Activated T-cell treated with anti-CD3 and anti-CD28 coated beads for 4 hours (primary cell): Measurements from ENCODE around the gene ARHGAP36.

Source experiments
- DNase-seq: peaks from one replicate; pipeline ENCODE4 v3.0.0-alpha.2; 2020

The ARHGAP36 gene, protein sequence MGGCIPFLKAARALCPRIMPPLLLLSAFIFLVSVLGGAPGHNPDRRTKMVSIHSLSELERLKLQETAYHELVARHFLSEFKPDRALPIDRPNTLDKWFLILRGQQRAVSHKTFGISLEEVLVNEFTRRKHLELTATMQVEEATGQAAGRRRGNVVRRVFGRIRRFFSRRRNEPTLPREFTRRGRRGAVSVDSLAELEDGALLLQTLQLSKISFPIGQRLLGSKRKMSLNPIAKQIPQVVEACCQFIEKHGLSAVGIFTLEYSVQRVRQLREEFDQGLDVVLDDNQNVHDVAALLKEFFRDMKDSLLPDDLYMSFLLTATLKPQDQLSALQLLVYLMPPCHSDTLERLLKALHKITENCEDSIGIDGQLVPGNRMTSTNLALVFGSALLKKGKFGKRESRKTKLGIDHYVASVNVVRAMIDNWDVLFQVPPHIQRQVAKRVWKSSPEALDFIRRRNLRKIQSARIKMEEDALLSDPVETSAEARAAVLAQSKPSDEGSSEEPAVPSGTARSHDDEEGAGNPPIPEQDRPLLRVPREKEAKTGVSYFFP

GRCh38 chrX:131058136-131058868 lies at the start of gene ARHGAP36:
Gene ARHGAP36 (plus strand): TSS chrX:131058346. CDS start chrX:131081666, 23,320 bp downstream.
- DNase-seq, result no peak

DNA sequence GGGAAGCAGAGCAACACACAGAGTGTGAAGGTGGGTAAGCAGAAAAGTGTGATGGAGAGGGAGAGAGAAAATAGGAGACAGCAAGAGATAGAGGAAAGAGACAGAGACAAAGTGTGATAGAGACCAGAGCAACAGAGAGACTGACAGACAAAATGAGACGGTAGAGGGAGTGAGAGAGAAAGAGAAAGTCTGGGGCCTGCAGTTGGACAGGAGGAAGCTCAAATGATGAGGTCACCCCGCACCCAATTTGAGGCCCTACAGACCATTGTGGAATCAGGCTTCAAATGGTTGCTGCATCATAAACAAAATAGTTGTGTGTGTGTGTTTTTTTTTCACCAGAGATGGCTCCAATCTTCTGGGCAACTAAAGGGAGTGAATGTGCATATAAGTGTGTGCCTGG lies 48.0 kb upstream of the ARHGAP36 start:
- no peak for DNase-seq

GRCh38 chrX:131025336-131025735 lies 32.8 kb upstream of the ARHGAP36 start:
- no peak for DNase-seq

DNA sequence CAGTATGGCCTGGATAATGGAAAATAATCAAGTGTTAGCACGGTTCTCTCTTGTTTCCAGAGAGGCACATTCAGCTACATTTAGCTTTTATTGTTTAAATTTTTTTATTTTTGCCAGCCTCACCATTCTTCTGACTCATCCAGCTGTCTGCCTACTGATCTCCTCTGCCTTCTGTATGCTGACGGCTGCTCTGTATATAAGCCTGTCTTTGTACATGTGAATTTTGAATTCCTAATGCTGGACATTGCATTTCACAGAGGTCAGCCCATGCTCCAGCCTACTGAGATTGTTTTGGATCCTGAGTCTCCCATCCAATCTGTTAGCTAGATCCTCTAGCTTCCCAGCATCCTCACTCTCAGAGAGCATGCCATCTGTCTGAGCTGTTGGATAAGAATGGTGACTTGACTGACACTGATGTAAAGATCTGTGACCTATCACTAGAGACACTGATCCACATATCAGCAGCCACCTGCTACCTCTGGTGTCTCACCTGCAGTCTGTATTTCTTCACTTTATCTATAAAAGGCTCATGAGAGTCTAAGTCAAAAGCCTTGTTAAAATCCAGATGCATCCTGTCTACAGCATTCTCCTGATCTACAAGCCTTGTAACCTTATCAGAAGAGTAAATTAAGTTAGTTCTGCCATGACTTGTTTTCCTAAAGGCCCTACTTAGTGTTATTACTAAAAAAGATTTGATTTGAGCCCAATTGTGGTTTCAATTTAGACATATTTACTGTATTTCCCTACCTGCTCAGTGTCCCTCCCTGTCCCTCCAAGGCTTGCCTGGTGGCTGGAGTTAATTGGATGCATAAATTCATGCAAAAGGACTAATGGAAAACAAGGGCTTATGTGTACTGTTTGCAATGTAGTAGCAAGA lies 25.6 kb upstream of the ARHGAP36 start:
- DNase-seq, result no peak

GRCh38 chrX:131034063-131034462 lies 24.1 kb upstream of the ARHGAP36 start:
- DNase-seq, result no peak

- DNase-seq, result no peak
Observed at GRCh38 chrX:131040781-131041180, 17.4 kb upstream of the ARHGAP36 start.

GRCh38 chrX:131041667-131042066 lies 16.5 kb upstream of the ARHGAP36 start:
- DNase-seq, result no peak

GRCh38 chrX:131045726-131046125 lies 12.4 kb upstream of the ARHGAP36 start:
- no peak for DNase-seq

DNA sequence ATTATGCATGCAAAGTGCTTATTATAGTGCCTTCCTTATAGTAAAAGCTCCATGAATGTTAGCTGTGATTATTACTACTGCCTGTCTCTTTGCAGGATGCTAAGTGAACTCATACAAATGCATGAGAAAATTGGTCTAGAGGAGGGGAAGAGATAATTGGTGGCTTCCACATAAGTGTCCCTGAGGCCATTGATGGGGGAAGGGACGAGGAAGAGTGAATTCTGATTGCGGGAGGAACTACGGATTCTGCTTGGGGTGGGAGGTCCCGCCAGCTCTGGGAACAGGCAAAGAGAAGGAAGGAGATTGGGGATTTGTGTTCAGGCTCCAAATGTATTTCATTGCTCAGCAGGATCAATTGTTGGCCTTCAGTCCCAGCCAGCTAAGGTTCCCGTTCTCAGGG lies 11.6 kb upstream of the ARHGAP36 start:
- DNase-seq, result no peak

- no peak for DNase-seq
Observed at GRCh38 chrX:131047180-131047579, 11.0 kb upstream of the ARHGAP36 start.

GRCh38 chrX:131053076-131053475 lies 5.1 kb upstream of the ARHGAP36 start:
- DNase-seq, result no peak

DNA sequence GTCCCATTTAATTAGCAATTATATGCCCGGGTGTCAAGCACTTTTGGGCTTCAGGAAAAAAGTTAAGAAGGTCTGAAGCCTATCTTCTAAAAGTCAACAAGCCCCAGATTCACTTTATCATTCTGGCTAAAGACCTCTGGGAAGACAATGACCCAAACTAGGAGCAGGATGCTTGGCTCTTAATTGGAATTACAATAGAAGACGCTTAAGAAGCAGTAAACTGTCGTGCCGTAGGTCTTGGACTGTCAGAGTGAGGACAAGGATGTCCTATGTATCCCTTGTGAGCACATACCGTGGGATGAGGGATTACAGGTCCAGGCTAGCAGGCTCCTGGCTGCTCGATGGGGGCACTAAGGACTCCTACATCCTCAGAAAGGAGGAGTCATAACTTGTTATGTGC lies 3.2 kb upstream of the ARHGAP36 start:
- DNase-seq, result no peak

GRCh38 chrX:131057706-131058105 lies 440 bp upstream of the ARHGAP36 start:
- no peak for DNase-seq

DNA sequence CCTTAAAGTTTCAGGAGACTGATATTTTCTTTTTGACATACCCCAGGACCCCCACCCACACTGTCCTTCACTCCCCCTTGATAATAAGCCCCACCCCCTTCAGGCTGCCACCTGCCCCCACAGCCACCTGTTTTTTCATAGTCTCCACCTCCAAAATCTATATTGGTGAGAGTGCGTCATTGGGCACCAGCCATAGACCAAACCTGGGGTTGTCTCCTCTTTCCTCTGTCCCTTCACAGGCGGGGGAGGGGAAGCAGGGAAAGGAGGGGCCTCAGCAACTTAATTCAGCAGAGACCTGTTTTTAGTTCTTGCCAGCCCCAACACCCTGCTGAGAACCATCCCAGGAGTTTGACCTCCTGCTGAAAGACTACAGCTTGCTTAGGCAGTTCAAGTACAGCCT lies 1.1 kb downstream of the ARHGAP36 start:
- no peak for DNase-seq

- DNase-seq, result no peak
Observed at GRCh38 chrX:131060147-131060546, 2.0 kb downstream of the ARHGAP36 start.

GRCh38 chrX:131061306-131061705 lies 3.2 kb downstream of the ARHGAP36 start:
- no peak for DNase-seq

DNA sequence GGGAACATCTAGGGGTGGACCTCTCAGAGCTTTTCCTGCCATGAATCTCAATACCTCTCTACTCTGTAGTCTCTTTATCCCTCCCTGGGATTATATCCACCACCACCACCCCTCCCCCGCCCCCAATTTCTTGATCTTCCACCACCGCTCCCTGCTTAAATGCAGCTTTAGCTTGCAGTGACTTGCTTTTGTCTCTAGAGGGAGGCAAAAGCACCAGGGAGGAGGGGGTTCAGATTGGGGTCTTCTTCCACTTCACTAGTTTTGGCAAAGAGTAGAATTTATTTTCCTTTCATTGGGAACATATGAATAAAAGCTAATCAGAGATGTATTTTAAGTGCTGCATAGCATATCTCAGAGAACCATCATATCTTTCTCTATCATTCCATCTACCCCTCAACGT lies 5.5 kb downstream of the ARHGAP36 start:
- DNase-seq, result no peak

DNA sequence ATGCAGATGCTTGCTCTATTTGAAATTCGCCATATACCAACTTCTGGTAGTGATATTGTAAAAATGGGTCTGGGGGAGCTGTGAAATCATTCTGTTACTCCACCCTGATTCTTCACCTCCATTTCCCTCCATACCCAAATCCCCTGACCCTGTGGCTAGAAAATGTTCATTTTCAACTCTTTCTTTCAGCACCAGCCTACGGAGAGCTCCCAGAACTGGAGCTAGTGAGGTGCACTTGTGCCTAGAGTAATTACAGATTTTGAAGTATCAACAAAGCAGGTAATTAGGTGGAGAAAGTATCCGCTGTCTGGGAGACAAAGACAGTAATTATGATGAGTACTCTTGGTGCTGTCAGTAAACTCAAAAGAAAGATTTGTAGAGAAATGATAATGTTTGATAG lies 8.1 kb downstream of the ARHGAP36 start:
- DNase-seq, result no peak

GRCh38 chrX:131067216-131067615 lies 9.1 kb downstream of the ARHGAP36 start:
- no peak for DNase-seq

DNA sequence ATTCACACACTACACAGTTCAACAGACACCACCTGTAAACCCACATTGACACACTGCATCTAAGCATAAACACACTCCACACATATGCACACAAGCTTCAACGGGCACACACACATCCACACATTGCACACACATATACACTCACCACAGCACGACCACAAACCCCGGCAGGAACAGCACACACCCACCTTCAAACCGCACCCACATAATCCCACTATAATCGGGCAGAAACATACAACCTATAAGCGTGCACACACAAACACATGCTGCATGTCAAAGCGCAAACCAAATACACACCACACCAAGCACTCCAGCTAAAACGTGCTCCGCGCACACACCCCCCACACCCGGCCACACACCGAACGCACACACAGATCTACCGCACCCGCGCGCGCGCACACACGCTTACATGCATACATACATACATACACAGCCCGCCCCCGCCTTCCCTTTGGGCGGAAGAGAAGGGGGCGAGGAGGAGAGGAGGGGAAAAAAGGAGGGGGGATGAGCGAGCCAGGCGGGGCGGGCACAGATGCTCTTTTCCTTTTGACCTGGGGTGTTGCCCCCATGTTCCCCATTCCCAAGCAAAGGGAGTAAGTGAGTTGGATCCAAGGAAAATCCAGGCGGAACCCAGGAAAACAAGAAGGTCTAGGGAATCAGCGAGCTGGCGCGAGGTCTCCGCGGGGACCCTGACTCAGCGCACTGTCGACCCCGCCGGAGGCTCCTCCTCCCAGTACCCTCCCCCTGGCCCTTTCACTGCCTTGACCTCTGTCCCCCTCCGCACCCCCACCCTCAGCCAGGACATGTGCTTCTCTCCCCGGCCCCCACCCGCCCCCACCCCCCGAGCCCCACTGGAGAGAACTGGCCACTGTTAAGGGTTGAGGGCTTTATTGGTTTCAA lies 9.9 kb downstream of the ARHGAP36 start:
- DNase-seq, result no peak

- DNase-seq, result no peak
Observed at GRCh38 chrX:131068945-131069719, 11.0 kb downstream of the ARHGAP36 start.
